ENCODE data around the gene ZBTB47. TPM values are rescaled to one million over a fixed set of nuclear protein-coding genes. Genes with fewer than 3 reads are reported as not detected.
A peak's percentile ranks its signal among the peaks of the same experiment; 100 is the strongest.

ZBTB47 gene
- total RNA-seq, 1 donor from 2014 or later: 118 TPM

- no peaks in the 10 kb centered on the region for H3K36me3 ChIP-seq
- peaks cover 14% of the 10 kb centered on the region for H3K4me1 ChIP-seq
- TF ChIP-seq, protein P1, sequence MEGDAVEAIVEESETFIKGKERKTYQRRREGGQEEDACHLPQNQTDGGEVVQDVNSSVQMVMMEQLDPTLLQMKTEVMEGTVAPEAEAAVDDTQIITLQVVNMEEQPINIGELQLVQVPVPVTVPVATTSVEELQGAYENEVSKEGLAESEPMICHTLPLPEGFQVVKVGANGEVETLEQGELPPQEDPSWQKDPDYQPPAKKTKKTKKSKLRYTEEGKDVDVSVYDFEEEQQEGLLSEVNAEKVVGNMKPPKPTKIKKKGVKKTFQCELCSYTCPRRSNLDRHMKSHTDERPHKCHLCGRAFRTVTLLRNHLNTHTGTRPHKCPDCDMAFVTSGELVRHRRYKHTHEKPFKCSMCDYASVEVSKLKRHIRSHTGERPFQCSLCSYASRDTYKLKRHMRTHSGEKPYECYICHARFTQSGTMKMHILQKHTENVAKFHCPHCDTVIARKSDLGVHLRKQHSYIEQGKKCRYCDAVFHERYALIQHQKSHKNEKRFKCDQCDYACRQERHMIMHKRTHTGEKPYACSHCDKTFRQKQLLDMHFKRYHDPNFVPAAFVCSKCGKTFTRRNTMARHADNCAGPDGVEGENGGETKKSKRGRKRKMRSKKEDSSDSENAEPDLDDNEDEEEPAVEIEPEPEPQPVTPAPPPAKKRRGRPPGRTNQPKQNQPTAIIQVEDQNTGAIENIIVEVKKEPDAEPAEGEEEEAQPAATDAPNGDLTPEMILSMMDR (IDR thresholded peaks at IDR 0.05; ENCODE audit: borderline replicate concordance): no peak
- peak; percentile 2 for DNase-seq
- H3K9me3 ChIP-seq (replicated peaks): no peaks in the 10 kb centered on the region
- H3K27me3 ChIP-seq (ENCODE audit: low read depth): no peaks in the 10 kb centered on the region
- H3K4me3 ChIP-seq: no peak overlapping the region
- intact Hi-C loops (cut with micrococcal nuclease): no loop called here
- H3K27ac ChIP-seq (replicated peaks): no peak overlapping the region
These were observed 57.0 kb downstream of the ZBTB47 start for GRCh38 chr3:42710323-42711021.

- peak; percentile 5 for DNase-seq
- H3K27ac ChIP-seq (replicated peaks): no peak overlapping the region
These were observed 58.2 kb downstream of the ZBTB47 start for GRCh38 chr3:42711491-42712343.

GRCh38 chr3:42712344-42712648 lies 58.8 kb downstream of the ZBTB47 start:
- intact Hi-C loops (cut with micrococcal nuclease): no loop called here
- Histone ChIP-seq H3K4me1 (no peaks in the 10 kb centered on the region), H3K9me3 (replicated peaks) (no peaks in the 10 kb centered on the region), H3K36me3 (no peaks in the 10 kb centered on the region), H3K4me3 (no peak overlapping the region), H3K27ac (replicated peaks) (no peak overlapping the region), H3K27me3 (ENCODE audit: low read depth) (no peaks in the 10 kb centered on the region)
- TF ChIP-seq, protein P1 (IDR thresholded peaks at IDR 0.05; ENCODE audit: borderline replicate concordance): no peak
- no peak for DNase-seq

More at GRCh38 chr3:42711491-42712343, 58.2 kb downstream of the ZBTB47 start:
- no peak overlapping the region for H3K4me3 ChIP-seq
- peaks cover 2% of the 10 kb centered on the region for H3K4me1 ChIP-seq
- TF ChIP-seq, protein P1 (IDR thresholded peaks at IDR 0.05; ENCODE audit: borderline replicate concordance): no peak
- H3K36me3 ChIP-seq: no peaks in the 10 kb centered on the region
- intact Hi-C loops (cut with micrococcal nuclease): no loop called here
- H3K27me3 ChIP-seq (ENCODE audit: low read depth): no peaks in the 10 kb centered on the region
- no peaks in the 10 kb centered on the region for H3K9me3 ChIP-seq (replicated peaks)

DNA sequence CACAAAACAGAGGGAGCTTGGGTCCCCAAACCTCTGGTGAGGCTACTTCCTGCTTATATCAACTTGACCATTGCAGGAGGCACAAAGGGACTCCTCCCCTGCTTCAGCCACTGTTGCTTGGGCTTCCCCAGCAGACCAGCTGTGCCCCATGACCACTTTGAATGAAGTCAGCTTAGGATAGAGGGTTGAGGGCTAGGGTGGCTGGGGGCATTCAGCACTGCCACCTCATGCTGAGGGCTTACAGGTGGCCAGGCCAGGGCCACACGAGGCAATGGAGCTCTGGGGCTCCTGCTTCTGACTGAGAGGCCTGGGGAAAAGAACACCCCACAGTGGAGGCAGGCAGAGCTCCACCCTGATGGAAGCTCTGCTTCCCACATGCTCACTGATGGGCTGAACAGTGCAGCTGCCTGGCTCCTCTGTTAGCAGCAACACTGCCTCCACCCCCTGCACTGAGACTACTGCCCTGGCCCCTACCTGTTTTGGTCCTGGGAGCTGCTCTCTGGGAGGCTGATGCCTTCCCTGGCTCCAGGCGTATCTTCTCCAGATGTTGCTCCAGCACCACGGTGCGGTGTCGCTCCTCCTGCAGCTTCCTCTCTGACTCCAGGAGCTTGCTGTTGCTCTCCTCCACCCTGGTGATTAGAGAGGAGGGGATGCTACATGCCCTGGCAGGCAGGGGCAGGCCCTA lies 59.3 kb downstream of the ZBTB47 start:
- Histone ChIP-seq H3K27me3 (ENCODE audit: low read depth) (no peaks in the 10 kb centered on the region), H3K27ac (replicated peaks) (no peak overlapping the region), H3K4me3 (no peak overlapping the region), H3K36me3 (no peaks in the 10 kb centered on the region), H3K9me3 (replicated peaks) (no peaks in the 10 kb centered on the region), H3K4me1 (no peaks in the 10 kb centered on the region)
- TF ChIP-seq, protein P1 (IDR thresholded peaks at IDR 0.05; ENCODE audit: borderline replicate concordance): no peak
- intact Hi-C loops (cut with micrococcal nuclease): no loop called here
- DNase-seq: no peak

- no peaks in the 10 kb centered on the region for H3K4me1 ChIP-seq
- intact Hi-C loops (cut with micrococcal nuclease): no loop called here
- H3K27me3 ChIP-seq (ENCODE audit: low read depth): no peaks in the 10 kb centered on the region
- H3K36me3 ChIP-seq: no peaks in the 10 kb centered on the region
- H3K9me3 ChIP-seq (replicated peaks): no peaks in the 10 kb centered on the region
- H3K4me3 ChIP-seq: no peak overlapping the region
- H3K27ac ChIP-seq (replicated peaks): no peak overlapping the region
- TF ChIP-seq, protein P1 (IDR thresholded peaks at IDR 0.05; ENCODE audit: borderline replicate concordance): no peak
- DNase-seq: no peak
These were observed 60.2 kb downstream of the ZBTB47 start for GRCh38 chr3:42713747-42714146.
